HG03097 (cell line): ENCODE data around the gene LETM1.
"Not testable (repeated sequence)": the region's sequence is repeated elsewhere in the genome, so short reads cannot be mapped to it uniquely, and the experiment has no call there.

Experiments used
- ATAC-seq: cut with Tn5 transposase; IDR thresholded peaks from one replicate; pipeline ENCODE4 v1.9.1; 2021; ENCODE audit not compliant: unreplicated experiment, low FRiP score

Gene LETM1

GRCh38 chr4:1852904-1853623, 2.9 kb downstream of the LETM1 start:
- no peak for ATAC-seq

GRCh38 chr4:1851575-1852410, 4.2 kb downstream of the LETM1 start:
- ATAC-seq = no peak

DNA sequence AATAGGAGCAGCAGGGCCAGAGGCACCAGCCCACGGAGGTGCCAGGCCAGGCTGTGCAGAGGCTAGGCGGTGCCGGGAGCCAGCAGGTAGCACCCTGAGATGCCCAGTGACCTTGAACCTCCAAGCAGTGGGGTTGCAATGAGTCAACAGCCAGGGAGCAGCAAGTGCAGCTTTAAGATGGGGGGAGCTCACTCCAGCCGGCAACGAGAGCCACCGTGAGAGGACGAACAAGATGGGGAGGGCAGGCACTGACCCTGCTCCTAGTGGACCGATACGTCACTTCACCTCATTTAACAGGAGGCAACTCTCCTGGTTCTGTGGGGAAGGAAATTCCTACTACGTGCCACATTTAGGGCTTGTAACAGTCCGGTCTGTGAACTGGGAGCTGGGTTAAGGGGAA, 4.8 kb downstream of the LETM1 start:
- ATAC-seq = no peak

- no peak for ATAC-seq
These were observed 5.7 kb downstream of the LETM1 start for GRCh38 chr4:1850276-1850675.

GRCh38 chr4:1846580-1846979, 9.4 kb downstream of the LETM1 start:
- no peak for ATAC-seq

DNA sequence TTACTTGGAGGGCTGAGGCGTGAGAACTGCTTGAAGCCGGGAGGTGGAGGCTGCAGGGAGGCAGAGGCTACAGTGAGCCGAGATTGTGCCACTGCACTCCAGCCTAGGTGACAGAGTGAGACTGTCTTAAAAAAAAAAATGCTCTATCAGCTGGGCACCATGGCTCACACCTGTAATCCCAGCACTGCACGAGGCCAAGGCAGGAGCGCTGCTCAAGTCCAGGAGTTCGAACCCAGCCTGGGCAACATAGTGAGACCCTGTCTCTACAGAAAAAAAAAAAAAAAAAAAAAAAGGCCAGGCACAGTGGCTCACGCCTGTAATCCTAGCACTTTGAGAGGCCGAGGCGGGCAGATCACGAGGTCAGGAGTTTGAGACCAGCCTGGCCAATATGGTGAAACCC, 11.3 kb downstream of the LETM1 start:
- not testable (repeated sequence) for ATAC-seq

GRCh38 chr4:1843852-1844251, 12.1 kb downstream of the LETM1 start:
- no peak for ATAC-seq

DNA sequence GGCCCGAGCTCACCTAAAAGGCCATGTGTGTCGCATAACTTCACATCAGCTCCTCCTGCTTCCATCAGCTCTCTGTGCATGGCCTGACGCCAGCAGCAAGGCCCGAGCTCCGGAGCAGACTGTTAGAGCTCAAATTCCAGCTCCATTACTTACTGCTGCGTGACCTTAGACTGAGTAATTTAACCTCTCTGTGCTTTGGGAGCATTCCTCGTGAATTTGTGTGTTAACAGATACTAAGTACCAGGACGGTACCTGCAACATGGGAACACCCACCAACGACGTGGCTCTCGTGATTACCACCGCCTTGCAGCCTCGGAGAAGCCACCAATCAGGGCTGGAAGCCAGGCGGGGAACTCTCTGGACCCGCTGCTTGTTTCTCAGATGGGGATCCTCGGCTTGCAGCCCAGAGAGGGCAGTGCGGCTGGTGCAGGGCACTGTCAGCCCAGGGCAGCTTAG, 12.9 kb downstream of the LETM1 start:
- no peak for ATAC-seq

DNA sequence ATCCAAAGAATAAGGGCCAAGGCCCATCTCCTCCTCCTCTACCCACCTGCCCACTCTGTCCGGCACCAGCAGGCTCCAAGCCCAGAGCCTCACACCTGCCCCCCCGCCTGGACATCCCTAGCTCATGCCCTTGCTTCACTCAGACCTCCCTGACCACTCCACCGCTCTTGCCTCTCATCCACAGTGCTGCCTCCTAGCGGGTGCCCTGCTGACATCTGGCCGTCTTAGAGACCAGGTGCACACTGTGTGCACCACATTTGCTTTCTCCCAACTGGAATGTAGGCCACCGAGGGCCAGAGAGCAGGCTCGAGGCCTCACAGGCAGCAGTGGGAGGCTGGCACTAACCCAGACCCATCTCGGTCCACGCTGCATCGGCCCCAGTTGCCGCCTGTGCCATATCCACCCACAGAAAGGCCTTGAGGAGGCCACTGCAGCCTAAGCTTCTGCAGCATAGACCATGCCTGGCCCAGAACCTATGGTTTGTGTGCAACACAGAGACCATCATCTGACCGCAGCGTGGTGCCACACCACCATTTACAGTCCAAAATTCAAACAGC, 13.5 kb downstream of the LETM1 start:
- no peak for ATAC-seq

- no peak for ATAC-seq
These were observed 14.1 kb downstream of the LETM1 start for GRCh38 chr4:1841887-1842210.

DNA sequence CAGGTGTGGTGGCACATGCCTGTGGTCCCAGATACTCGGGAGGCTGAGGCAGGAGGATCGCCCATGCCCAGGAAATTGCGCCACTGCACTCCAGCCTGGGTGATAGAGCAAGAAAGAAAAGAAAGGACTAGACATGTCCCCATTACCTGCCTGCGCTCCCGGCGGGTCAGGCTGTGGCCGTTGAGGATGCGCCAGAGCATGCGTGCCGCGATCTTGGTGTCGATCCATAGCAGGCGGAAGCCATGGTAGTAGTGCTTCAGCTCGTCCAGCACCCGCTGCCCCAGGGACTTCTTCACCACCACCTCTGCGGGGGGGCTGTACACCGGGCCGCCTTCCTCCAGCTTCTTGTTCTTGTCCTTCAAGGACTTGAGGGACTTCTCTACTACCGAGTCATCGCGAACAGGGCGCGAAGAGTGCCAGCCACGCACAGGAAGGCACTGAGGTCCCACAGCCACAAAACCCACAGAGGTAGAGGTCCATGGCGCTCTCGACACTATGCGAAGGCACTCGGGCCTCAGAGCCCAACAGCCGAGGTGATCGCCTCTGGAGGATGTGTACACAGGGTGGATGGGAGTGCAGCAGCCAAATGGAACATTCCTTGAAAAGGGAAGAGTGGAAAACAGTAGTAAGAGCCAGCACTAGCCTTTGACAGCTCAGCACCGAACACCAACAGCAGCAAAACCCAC, 14.6 kb downstream of the LETM1 start:
- no peak for ATAC-seq

- ATAC-seq = no peak
These were observed 16.7 kb downstream of the LETM1 start for GRCh38 chr4:1839282-1839681.

GRCh38 chr4:1837069-1837468, 18.9 kb downstream of the LETM1 start:
- no peak for ATAC-seq

DNA sequence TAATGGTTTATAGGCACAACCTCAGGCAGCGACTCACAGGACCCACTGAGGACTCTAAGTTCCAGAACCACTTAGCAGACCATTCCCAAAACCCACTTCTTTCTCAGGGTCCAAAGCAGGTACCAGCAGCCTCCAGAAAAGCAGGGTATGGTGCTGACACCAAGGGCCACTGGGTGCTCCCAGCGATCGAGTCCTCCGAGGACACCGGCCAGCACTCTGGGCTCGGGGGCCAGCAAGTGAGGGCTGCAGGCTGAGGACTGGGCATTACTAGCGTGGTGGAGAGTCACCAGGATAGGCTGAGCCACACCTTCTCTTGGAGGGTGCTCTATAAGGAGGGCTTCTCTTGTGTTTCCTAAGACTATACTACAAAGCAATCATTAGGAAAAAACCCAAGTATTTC, 19.3 kb downstream of the LETM1 start:
- ATAC-seq = no peak

DNA sequence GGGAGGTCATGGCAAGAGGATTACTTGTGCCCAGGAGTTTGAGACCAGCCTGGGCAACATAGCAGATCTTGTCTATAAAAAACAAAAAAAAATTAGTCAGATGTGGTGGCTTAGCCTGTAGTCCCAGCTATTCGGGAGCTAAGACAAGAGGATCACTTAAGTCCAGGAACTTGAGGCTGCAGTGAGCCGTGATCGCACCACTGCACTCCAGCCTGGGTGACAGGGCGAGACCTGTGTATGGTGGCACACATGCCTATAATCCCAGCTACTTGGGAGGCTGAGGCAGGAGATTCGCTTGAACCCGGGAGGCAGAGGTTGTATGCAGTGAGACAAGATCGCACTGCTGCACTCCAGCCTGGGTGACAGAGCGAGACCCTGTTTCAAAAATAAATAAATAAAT, 20.1 kb downstream of the LETM1 start:
- not testable (repeated sequence) for ATAC-seq

DNA sequence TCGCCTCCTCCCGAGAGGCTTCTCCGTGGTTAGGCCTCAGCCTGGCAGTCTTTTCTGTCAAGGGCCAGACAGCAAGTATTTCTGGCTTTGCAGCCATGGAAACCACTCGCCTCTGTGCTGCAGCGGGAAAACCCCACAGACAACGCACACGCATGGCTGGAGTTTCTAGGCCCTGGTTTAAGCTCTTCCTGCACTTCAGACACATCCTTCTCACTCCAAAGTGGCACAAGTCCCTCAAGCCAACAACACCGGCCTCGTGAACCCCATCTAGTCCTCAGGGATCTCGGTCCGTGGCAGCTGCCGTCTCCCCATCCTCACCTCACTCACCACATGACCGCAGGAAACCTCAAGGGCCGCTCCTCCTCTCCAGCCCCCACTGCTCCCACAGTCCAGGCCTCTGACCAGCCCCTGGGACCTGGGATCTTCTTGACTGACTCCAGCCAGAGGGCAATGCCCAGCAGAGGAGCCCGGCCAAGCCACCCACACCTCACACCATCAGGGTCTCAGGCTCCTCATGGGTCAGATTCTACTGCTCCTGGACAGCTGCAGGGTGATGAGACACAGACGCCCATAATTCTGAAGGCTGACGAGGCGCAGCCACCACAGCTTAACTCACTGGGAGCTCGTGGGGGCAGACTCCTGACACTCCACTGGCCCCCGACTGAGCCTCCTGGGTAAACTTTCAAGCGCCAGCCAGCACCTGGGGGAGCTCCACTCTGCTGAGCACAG, 21.7 kb downstream of the LETM1 start:
- ATAC-seq = no peak

DNA sequence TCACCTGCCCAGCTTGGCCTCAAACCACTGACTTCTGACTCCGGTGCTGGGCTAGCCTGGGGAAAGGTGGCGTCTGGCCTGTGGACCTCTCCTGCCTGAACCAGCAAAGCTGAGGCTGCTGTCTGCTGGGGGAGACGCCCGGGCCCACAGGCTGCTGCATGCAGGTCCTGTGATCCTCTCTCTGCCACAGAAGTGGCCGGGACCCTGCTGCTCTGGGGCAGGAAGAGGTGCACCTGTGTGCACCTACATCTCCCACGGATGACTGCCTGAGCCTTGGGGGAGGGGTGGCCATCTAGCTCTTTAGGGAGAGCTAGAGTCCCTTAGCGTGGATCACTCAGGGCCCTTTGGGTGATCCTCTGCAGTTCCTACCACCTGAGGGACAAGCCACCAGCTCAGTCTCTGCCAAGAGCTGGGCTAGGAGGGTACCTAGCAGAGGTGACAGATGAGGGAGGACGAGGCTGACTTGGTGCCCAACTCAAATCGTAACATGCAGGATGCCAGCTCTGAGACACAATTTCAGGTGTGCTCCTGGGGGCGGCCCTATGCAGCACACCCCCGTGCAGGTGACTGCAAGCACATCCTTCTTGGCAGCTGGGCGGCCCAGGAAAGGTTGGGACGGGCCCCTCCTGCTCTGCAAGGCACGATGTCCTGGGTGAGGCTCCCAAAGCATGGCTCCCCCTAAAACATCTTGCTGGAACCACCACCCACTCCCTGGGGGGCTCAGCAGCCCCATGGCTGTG, 22.5 kb downstream of the LETM1 start:
- no peak for ATAC-seq

GRCh38 chr4:1832690-1833089, 23.3 kb downstream of the LETM1 start:
- ATAC-seq = no peak

DNA sequence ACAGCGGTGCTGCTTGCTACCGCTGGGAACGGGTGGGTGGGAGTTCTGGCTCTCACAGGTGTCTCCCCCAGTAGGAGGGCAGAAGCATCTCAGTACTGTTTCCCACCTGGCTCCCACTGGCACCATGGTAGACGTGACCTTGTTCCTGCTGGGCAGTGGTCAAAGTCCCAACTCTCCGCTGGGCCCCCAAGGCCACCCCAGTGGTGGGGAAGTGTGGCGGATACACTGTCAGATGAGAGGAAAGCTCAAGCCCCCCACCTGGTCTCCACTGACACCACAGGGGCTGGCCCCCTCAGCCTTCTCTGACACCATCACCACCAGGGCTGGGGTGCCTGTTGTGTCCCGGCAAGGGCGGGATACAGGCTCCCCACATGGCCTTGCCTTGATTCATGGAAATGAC, 24.6 kb downstream of the LETM1 start:
- no peak for ATAC-seq

GRCh38 chr4:1830642-1831228, 25.2 kb downstream of the LETM1 start:
- ATAC-seq = no peak
